Right forelimb (tissue), 1 donor: ENCODE results near the gene BGN.

Experiments
- DNase-seq: peaks from one replicate; pipeline ENCODE4 v3.0.0-alpha.2; 2018

Gene BGN

GRCh38 chrX:153485396-153486080, 9.2 kb upstream of the BGN start:
- no peak for DNase-seq

- no peak for DNase-seq
Observed at GRCh38 chrX:153486171-153486570, 8.6 kb upstream of the BGN start.

- DNase-seq: no peak
Observed at GRCh38 chrX:153487590-153488071, 7.1 kb upstream of the BGN start.

- no peak for DNase-seq
Observed at GRCh38 chrX:153488231-153488914, 6.4 kb upstream of the BGN start.

GRCh38 chrX:153490217-153490930, 4.4 kb upstream of the BGN start:
- DNase-seq: no peak

GRCh38 chrX:153491351-153491914, 3.3 kb upstream of the BGN start:
- no peak for DNase-seq

- no peak for DNase-seq
Observed at GRCh38 chrX:153491918-153492317, 2.9 kb upstream of the BGN start.

GRCh38 chrX:153492543-153492942, 2.2 kb upstream of the BGN start:
- DNase-seq: no peak

- DNase-seq: no peak
Observed at GRCh38 chrX:153493085-153493484, 1.7 kb upstream of the BGN start.

GRCh38 chrX:153494061-153494460, 719 bp upstream of the BGN start:
- DNase-seq: no peak

- DNase-seq: no peak
Observed at GRCh38 chrX:153495362-153495751, 577 bp downstream of the BGN start.

GRCh38 chrX:153495903-153496589, 1.3 kb downstream of the BGN start:
- DNase-seq: no peak

- DNase-seq: no peak
Observed at GRCh38 chrX:153496590-153496959, 1.8 kb downstream of the BGN start.

GRCh38 chrX:153498453-153498852, 3.7 kb downstream of the BGN start:
- DNase-seq: no peak

- DNase-seq: no peak
Observed at GRCh38 chrX:153499341-153499740, 4.6 kb downstream of the BGN start.

GRCh38 chrX:153499876-153500275, 5.1 kb downstream of the BGN start:
- no peak for DNase-seq

- DNase-seq: no peak
Observed at GRCh38 chrX:153500676-153501280, 6.0 kb downstream of the BGN start.

GRCh38 chrX:153501530-153501929, 6.8 kb downstream of the BGN start:
- DNase-seq: no peak

- DNase-seq: no peak
Observed at GRCh38 chrX:153502131-153502530, 7.4 kb downstream of the BGN start.

GRCh38 chrX:153502796-153503195, 8.0 kb downstream of the BGN start:
- DNase-seq: no peak

- DNase-seq: no peak
Observed at GRCh38 chrX:153504445-153505016, 9.8 kb downstream of the BGN start.

- DNase-seq: no peak
Observed at GRCh38 chrX:153505361-153505760, 10.6 kb downstream of the BGN start.
